Hepatocyte (in vitro differentiated cells): ENCODE measurements around the gene ITPR2. TPM values are rescaled to one million over a fixed set of nuclear protein-coding genes. Genes with fewer than 3 reads are reported as not detected.

Experiments
- DNase-seq: peaks from one replicate; pipeline ENCODE4 v3.0.0-alpha.2; 2016; ENCODE audit warnings: low spot score
- H2AFZ ChIP-seq: fragments of 200-600 bp; sonication (generic); 2 replicates; pipeline ENCODE4 v1.6.0; 2016; ENCODE audit warnings: antibody characterized with exemption, mild to moderate bottlenecking
- H3K27ac ChIP-seq: fragments of 200-600 bp; sonication (generic); 2 replicates; pipeline ENCODE4 v1.5.1; 2016; ENCODE audit warnings: mild to moderate bottlenecking
- H3K27me3 ChIP-seq: fragments of 200-600 bp; sonication (generic); 2 replicates; pipeline ENCODE4 v1.6.1; 2016
- H3K36me3 ChIP-seq: fragments of 200-600 bp; sonication (generic); replicated peaks from 2 replicates; pipeline ENCODE4 v1.5.1; 2016; ENCODE audit warnings: low read depth; ENCODE audit not compliant: insufficient read depth
- H3K4me1 ChIP-seq: fragments of 200-600 bp; sonication (generic); 2 replicates; pipeline ENCODE4 v1.5.1; 2016; ENCODE audit warnings: mild to moderate bottlenecking, moderate library complexity; ENCODE audit not compliant: insufficient read depth
- H3K4me2 ChIP-seq: fragments of 200-600 bp; sonication (generic); 2 replicates; pipeline ENCODE4 v1.6.0; 2016
- H3K4me3 ChIP-seq: fragments of 200-600 bp; sonication (generic); 2 replicates; pipeline ENCODE4 v1.5.1; 2016; ENCODE audit warnings: mild to moderate bottlenecking
- H3K79me2 ChIP-seq: fragments of 200-600 bp; sonication (generic); 2 replicates; pipeline ENCODE4 v1.6.0; 2017; ENCODE audit warnings: mild to moderate bottlenecking
- H3K9me2 ChIP-seq: fragments of 200-600 bp; sonication (generic); replicated peaks from 2 replicates; pipeline ENCODE4 v1.6.0; 2017; ENCODE audit warnings: mild to moderate bottlenecking; ENCODE audit not compliant: insufficient read depth
- H3K9me3 ChIP-seq: fragments of 200-600 bp; sonication (generic); 2 replicates; pipeline ENCODE4 v1.5.1; 2016; ENCODE audit warnings: low read depth, mild to moderate bottlenecking
- H4K20me1 ChIP-seq: fragments of 200-600 bp; sonication (generic); 2 replicates; pipeline ENCODE4 v1.6.0; 2016; ENCODE audit warnings: mild to moderate bottlenecking; ENCODE audit not compliant: insufficient read depth, poor library complexity, severe bottlenecking
- CTCF ChIP-seq: fragments of 200-600 bp; sonication (generic); IDR thresholded peaks from 2 replicates; pipeline ENCODE4 v1.5.1; 2016; ENCODE audit warnings: antibody characterized with exemption, mild to moderate bottlenecking; ENCODE audit not compliant: poor library complexity
- EZH2 ChIP-seq: fragments of 200-600 bp; sonication (generic); IDR thresholded peaks from 2 replicates; pipeline ENCODE4 v1.6.1; 2016; ENCODE audit warnings: antibody characterized with exemption, mild to moderate bottlenecking, borderline replicate concordance
- EZH2phosphoT487 ChIP-seq: fragments of 200-600 bp; sonication (generic); IDR thresholded peaks from one replicate; pipeline ENCODE4 v1.6.1; 2018; ENCODE audit warnings: antibody characterized with exemption, mild to moderate bottlenecking, low read depth, moderate library complexity; ENCODE audit not compliant: unreplicated experiment, severe bottlenecking
- WGBS: methylation state at CpG from one replicate; pipeline ENCODE4 v1.1.6; 2016; ENCODE audit warnings: low lambda C conversion rate; ENCODE audit errors: missing lambda C conversion rate; 5-methylcytosine and 5-hydroxymethylcytosine counted together
- polyA plus RNA-seq: library from polyadenylated mRNA; unstranded; fragments of >200 nt; fragmentation: Nextera tagmentation; extraction: Ambion mirVana; gene quantifications from 2 replicates; pipeline ENCODE4 v1.2.1, GENCODE V29; 2016
- total RNA-seq: library from RNA; depleted of rRNA; stranded (reverse); fragments of >200 nt; gene quantifications from 2 replicates; pipeline ENCODE4 v1.2.3, GENCODE V29; 2014

ITPR2 gene
- total and polyA plus RNA-seq, 2 experiments from 2014 or later = 22.0 to 51.4 TPM

DNA sequence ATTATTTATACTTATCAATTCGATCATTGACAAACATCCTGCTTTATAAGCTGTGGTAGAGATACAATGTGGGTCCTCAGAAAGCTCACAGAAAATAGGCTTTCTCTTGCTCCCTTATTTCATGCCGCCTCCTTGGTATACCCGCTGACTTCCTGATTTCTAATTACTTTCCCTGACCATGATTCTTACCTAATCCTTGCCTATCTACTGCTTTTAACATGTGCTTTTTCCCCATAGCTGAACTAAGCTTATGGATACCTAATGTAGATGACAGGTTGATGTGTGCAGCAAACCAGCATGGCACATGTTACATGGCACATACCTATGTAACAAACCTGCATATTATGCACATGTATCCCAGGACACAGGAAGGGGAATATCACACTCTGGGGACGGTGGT lies 65.1 kb downstream of the ITPR2 start:
- 86% methylated on average over 4 of the region's 4 CpGs for WGBS
- peaks cover 16% of the 10 kb centered on the region for H3K79me2 ChIP-seq
- H3K4me1 ChIP-seq = peaks cover 5% of the 10 kb centered on the region
- DNase-seq = no peak
- no peaks in the 10 kb centered on the region for H4K20me1 ChIP-seq
- H3K27me3 ChIP-seq = no peaks in the 10 kb centered on the region
- H3K9me3 ChIP-seq = no peaks in the 10 kb centered on the region
- H3K4me2 ChIP-seq = no peak overlapping the region
- H3K4me3 ChIP-seq = no peak overlapping the region
- H3K36me3 ChIP-seq = no peaks in the 10 kb centered on the region
- no peak overlapping the region for H2AFZ ChIP-seq
- H3K9me2 ChIP-seq = no peaks in the 10 kb centered on the region
- no peak overlapping the region for H3K27ac ChIP-seq
- no peak for TF ChIP-seq CTCF
- TF ChIP-seq EZH2 = no peak
- no peak for TF ChIP-seq EZH2phosphoT487

DNA sequence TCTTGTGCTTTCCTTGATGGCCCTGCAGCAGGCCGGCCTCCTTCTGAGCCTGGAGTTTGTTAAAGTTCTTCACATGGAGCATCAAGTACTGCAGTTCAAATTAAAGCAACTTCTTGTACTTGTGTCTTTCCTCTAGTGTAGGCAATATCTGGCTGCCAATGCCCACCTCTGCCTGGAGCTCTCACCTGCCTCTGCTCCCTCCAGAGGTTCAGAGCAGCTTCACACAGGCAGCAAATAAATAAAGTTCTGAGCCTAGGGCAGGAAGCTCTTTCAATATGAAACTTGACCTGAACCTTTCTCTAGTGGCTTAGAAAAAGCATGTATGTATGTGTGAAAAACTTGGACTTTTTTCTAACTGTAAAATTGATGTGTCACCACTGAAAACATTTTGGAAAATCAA lies 65.9 kb downstream of the ITPR2 start:
- Histone ChIP-seq H3K36me3 (no peaks in the 10 kb centered on the region), H3K79me2 (peaks cover 23% of the 10 kb centered on the region), H3K27me3 (no peaks in the 10 kb centered on the region), H3K9me2 (no peaks in the 10 kb centered on the region), H3K4me2 (no peak overlapping the region), H3K4me3 (no peak overlapping the region), H3K27ac (no peak overlapping the region), H2AFZ (no peak overlapping the region), H3K4me1 (peaks cover 5% of the 10 kb centered on the region), H4K20me1 (no peaks in the 10 kb centered on the region), H3K9me3 (peaks cover 3% of the 10 kb centered on the region)
- no peak for DNase-seq
- TF ChIP-seq EZH2phosphoT487 (no peak), EZH2 (no peak), CTCF (no peak)
- 80% methylated on average over 1 of the region's 1 CpG for WGBS

- H3K36me3 ChIP-seq = no peaks in the 10 kb centered on the region
Measured at GRCh38 chr12:26762186-26762585, 70.8 kb downstream of the ITPR2 start.

More at GRCh38 chr12:26762186-26762585, 70.8 kb downstream of the ITPR2 start:
- Histone ChIP-seq H3K4me2 (no peak overlapping the region), H3K79me2 (peaks cover 56% of the 10 kb centered on the region), H3K9me3 (peaks cover 8% of the 10 kb centered on the region), H3K27me3 (no peaks in the 10 kb centered on the region), H4K20me1 (no peaks in the 10 kb centered on the region), H3K27ac (no peak overlapping the region), H3K4me3 (no peak overlapping the region), H2AFZ (no peak overlapping the region), H3K4me1 (no peaks in the 10 kb centered on the region), H3K9me2 (no peaks in the 10 kb centered on the region)
- no peak for TF ChIP-seq EZH2phosphoT487
- TF ChIP-seq CTCF = no peak
- no peak for TF ChIP-seq EZH2
- no peak for DNase-seq
- 96% methylated on average over 1 of the region's 1 CpG for WGBS
